IPS-18a (cell line): ENCODE results near the gene SLC29A3.

ENCODE experiments used
- H3K27ac ChIP-seq: one replicate; pipeline ENCODE4 v1.5.1; 2013; ENCODE audit warnings: low read length
- H3K27me3 ChIP-seq: one replicate; pipeline ENCODE4 v1.6.1; 2013; ENCODE audit warnings: mild to moderate bottlenecking, low read length; ENCODE audit not compliant: control insufficient read depth, insufficient read depth
- H3K36me3 ChIP-seq: one replicate; pipeline ENCODE4 v1.6.1; 2013; ENCODE audit warnings: low read depth, low read length; ENCODE audit not compliant: control insufficient read depth
- H3K4me1 ChIP-seq: one replicate; pipeline ENCODE4 v1.6.1; 2013; ENCODE audit warnings: low read depth, low read length; ENCODE audit not compliant: control insufficient read depth
- H3K4me3 ChIP-seq: one replicate; pipeline ENCODE4 v1.5.1; 2013; ENCODE audit warnings: low read length
- H3K9ac ChIP-seq: one replicate; pipeline ENCODE4 v1.6.1; 2013; ENCODE audit warnings: mild to moderate bottlenecking, low read length, moderate library complexity
- H3K9me3 ChIP-seq: one replicate; pipeline ENCODE4 v1.6.1; 2013; ENCODE audit warnings: low read depth, low read length; ENCODE audit not compliant: control insufficient read depth

The SLC29A3 gene

GRCh38 chr10:71401056-71401455 lies 82.0 kb downstream of the SLC29A3 start:
- no peaks in the 10 kb centered on the region for H3K9me3 ChIP-seq
- no peak overlapping the region for H3K9ac ChIP-seq
- no peaks in the 10 kb centered on the region for H3K36me3 ChIP-seq
- peaks cover 39% of the 10 kb centered on the region for H3K27me3 ChIP-seq
- no peak overlapping the region for H3K27ac ChIP-seq
- H3K4me3 ChIP-seq, result no peak overlapping the region
- H3K4me1 ChIP-seq, result no peaks in the 10 kb centered on the region

DNA sequence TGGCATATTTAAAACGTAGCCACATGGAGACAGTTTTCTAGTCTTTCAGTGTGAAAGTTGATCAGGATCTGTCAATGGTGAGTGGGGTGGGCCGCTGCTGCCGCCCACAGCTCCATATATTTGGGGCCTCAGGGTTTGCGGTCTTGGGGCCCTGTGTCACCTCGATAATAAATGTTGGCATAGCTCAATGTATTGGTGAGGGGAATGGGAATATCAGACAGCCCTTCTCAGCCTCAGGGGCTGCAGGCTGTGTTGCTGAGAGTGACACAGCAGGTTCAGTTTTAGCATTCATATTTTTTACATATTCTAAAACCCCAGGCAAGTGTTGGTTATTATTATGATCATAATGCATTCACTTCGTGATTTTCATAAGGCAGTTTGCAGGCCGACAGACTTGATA lies 82.9 kb downstream of the SLC29A3 start:
- H3K36me3 ChIP-seq, result no peaks in the 10 kb centered on the region
- H3K27me3 ChIP-seq, result peaks cover 39% of the 10 kb centered on the region
- no peaks in the 10 kb centered on the region for H3K4me1 ChIP-seq
- H3K27ac ChIP-seq, result no peak overlapping the region
- no peak overlapping the region for H3K9ac ChIP-seq
- no peak overlapping the region for H3K4me3 ChIP-seq
- no peaks in the 10 kb centered on the region for H3K9me3 ChIP-seq

GRCh38 chr10:71404503-71405295 lies 85.6 kb downstream of the SLC29A3 start:
- H3K9me3 ChIP-seq, result no peaks in the 10 kb centered on the region
- peaks cover 12% of the 10 kb centered on the region for H3K27me3 ChIP-seq
- H3K4me1 ChIP-seq, result peaks cover 7% of the 10 kb centered on the region
- H3K27ac ChIP-seq, result no peak overlapping the region
- no peaks in the 10 kb centered on the region for H3K36me3 ChIP-seq
- no peak overlapping the region for H3K9ac ChIP-seq
- H3K4me3 ChIP-seq, result no peak overlapping the region

DNA sequence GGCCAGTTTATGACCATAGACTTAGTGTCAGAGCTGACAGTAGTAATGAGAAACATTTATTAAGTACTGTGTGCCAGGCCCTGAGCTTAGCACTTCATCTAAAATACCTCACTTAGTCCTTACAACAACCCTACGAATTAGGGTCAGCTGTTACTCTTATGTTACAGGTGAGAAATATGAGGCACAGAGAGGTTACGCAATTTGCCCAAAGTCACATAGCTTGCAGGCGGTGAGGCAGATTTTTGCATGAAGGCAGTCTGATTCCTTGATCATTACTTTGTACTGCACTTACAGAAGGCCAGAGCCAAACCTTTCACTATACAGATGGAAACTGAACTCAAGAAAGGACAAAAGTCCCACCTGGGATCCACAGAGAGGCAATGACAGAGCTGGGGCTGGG lies 87.8 kb downstream of the SLC29A3 start:
- no peak overlapping the region for H3K9ac ChIP-seq
- no peak overlapping the region for H3K4me3 ChIP-seq
- no peaks in the 10 kb centered on the region for H3K9me3 ChIP-seq
- no peaks in the 10 kb centered on the region for H3K27me3 ChIP-seq
- H3K27ac ChIP-seq, result no peak overlapping the region
- peaks cover 7% of the 10 kb centered on the region for H3K4me1 ChIP-seq
- H3K36me3 ChIP-seq, result no peaks in the 10 kb centered on the region

GRCh38 chr10:71408436-71409225 lies 89.6 kb downstream of the SLC29A3 start:
- no peaks in the 10 kb centered on the region for H3K9me3 ChIP-seq
- peaks cover 7% of the 10 kb centered on the region for H3K4me1 ChIP-seq
- H3K9ac ChIP-seq, result no peak overlapping the region
- no peak overlapping the region for H3K4me3 ChIP-seq
- H3K27me3 ChIP-seq, result no peaks in the 10 kb centered on the region
- no peak overlapping the region for H3K27ac ChIP-seq
- H3K36me3 ChIP-seq, result no peaks in the 10 kb centered on the region

- peaks cover 7% of the 10 kb centered on the region for H3K4me1 ChIP-seq
- H3K9ac ChIP-seq, result no peak overlapping the region
- H3K4me3 ChIP-seq, result no peak overlapping the region
- no peak overlapping the region for H3K27ac ChIP-seq
- H3K27me3 ChIP-seq, result no peaks in the 10 kb centered on the region
- no peaks in the 10 kb centered on the region for H3K36me3 ChIP-seq
- no peaks in the 10 kb centered on the region for H3K9me3 ChIP-seq
These were observed 90.6 kb downstream of the SLC29A3 start for GRCh38 chr10:71409516-71410104.
